Liver (tissue), 3 donors: ENCODE measurements around the gene HDAC10.

Experiments
- EGR1 ChIP-seq, 2 donors: IDR thresholded peaks; 2 replicates each; pipeline ENCODE4 v1.6.1; 2016 to 2018; ENCODE audit warnings: antibody characterized with exemption in 2 of 2, low read depth in 2 of 2
- MAX ChIP-seq: IDR thresholded peaks from 2 replicates; pipeline ENCODE4 v1.6.1; 2016; ENCODE audit warnings: antibody characterized with exemption
- TAF1 ChIP-seq: conservative IDR thresholded peaks from 2 replicates; pipeline ENCODE4 v1.6.1; 2016; ENCODE audit warnings: antibody characterized with exemption, mild to moderate bottlenecking
- YY1 ChIP-seq: IDR thresholded peaks from 2 replicates; pipeline ENCODE4 v1.6.1; 2016; ENCODE audit warnings: antibody characterized with exemption, mild to moderate bottlenecking
- TF ChIP-seq, protein P1 (sequence below): fragments of 150-350 bp; IDR thresholded peaks from 2 replicates; pipeline ENCODE4 v1.5.1; 2017; ENCODE audit warnings: improper control_type of control experiment, low read depth, low read length; ENCODE audit not compliant: missing input control
- TF ChIP-seq, protein P2 (sequence below): IDR thresholded peaks from 2 replicates; pipeline ENCODE4 v1.6.1; 2016; ENCODE audit warnings: antibody characterized with exemption, mild to moderate bottlenecking
- TF ChIP-seq, protein P3 (sequence below): IDR thresholded peaks from 2 replicates; pipeline ENCODE4 v1.6.1; 2016; ENCODE audit warnings: antibody characterized with exemption
- donor health status: healthy.
- donor health status: healthy.

DNA sequence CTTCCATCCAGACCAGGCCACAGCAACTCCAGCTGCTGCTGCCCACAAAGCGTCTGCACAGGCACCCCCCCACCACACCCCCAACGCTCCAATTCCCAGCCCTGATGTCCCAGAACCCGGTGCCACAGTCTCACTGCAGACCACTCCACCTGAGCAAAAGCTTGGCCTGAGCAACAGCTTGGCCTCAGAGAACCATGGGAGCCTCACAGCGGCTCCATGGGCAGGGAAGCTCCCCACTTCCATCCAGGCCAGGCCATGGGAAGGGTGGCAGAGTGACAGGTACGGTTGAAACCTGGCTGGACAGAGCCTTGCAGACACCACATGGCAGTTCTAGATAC is 43.2 kb upstream of the HDAC10 start:
- TF ChIP-seq MAX = no peak
- TF ChIP-seq, protein P1, sequence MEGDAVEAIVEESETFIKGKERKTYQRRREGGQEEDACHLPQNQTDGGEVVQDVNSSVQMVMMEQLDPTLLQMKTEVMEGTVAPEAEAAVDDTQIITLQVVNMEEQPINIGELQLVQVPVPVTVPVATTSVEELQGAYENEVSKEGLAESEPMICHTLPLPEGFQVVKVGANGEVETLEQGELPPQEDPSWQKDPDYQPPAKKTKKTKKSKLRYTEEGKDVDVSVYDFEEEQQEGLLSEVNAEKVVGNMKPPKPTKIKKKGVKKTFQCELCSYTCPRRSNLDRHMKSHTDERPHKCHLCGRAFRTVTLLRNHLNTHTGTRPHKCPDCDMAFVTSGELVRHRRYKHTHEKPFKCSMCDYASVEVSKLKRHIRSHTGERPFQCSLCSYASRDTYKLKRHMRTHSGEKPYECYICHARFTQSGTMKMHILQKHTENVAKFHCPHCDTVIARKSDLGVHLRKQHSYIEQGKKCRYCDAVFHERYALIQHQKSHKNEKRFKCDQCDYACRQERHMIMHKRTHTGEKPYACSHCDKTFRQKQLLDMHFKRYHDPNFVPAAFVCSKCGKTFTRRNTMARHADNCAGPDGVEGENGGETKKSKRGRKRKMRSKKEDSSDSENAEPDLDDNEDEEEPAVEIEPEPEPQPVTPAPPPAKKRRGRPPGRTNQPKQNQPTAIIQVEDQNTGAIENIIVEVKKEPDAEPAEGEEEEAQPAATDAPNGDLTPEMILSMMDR = no peak
- TF ChIP-seq, protein P2, sequence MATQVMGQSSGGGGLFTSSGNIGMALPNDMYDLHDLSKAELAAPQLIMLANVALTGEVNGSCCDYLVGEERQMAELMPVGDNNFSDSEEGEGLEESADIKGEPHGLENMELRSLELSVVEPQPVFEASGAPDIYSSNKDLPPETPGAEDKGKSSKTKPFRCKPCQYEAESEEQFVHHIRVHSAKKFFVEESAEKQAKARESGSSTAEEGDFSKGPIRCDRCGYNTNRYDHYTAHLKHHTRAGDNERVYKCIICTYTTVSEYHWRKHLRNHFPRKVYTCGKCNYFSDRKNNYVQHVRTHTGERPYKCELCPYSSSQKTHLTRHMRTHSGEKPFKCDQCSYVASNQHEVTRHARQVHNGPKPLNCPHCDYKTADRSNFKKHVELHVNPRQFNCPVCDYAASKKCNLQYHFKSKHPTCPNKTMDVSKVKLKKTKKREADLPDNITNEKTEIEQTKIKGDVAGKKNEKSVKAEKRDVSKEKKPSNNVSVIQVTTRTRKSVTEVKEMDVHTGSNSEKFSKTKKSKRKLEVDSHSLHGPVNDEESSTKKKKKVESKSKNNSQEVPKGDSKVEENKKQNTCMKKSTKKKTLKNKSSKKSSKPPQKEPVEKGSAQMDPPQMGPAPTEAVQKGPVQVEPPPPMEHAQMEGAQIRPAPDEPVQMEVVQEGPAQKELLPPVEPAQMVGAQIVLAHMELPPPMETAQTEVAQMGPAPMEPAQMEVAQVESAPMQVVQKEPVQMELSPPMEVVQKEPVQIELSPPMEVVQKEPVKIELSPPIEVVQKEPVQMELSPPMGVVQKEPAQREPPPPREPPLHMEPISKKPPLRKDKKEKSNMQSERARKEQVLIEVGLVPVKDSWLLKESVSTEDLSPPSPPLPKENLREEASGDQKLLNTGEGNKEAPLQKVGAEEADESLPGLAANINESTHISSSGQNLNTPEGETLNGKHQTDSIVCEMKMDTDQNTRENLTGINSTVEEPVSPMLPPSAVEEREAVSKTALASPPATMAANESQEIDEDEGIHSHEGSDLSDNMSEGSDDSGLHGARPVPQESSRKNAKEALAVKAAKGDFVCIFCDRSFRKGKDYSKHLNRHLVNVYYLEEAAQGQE = no peak
- no peak for TF ChIP-seq TAF1
- TF ChIP-seq EGR1 (IDR thresholded peaks at IDR 0.05; ENCODE audit: low read depth in 2 of 2) = no peak
- TF ChIP-seq, protein P3, sequence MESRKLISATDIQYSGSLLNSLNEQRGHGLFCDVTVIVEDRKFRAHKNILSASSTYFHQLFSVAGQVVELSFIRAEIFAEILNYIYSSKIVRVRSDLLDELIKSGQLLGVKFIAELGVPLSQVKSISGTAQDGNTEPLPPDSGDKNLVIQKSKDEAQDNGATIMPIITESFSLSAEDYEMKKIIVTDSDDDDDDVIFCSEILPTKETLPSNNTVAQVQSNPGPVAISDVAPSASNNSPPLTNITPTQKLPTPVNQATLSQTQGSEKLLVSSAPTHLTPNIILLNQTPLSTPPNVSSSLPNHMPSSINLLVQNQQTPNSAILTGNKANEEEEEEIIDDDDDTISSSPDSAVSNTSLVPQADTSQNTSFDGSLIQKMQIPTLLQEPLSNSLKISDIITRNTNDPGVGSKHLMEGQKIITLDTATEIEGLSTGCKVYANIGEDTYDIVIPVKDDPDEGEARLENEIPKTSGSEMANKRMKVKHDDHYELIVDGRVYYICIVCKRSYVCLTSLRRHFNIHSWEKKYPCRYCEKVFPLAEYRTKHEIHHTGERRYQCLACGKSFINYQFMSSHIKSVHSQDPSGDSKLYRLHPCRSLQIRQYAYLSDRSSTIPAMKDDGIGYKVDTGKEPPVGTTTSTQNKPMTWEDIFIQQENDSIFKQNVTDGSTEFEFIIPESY = no peak
- no peak for TF ChIP-seq YY1
